NCI-H82 treated with DMSO at 0.1 percent for 48 hours (cell line): ENCODE results near the gene TM4SF4.

Experiments
- DNase-seq: peaks from one replicate; lab custom pipeline; 2025; ENCODE audit not compliant: unreplicated experiment; lab: John Stamatoyannopoulos, UW

The TM4SF4 gene

DNA sequence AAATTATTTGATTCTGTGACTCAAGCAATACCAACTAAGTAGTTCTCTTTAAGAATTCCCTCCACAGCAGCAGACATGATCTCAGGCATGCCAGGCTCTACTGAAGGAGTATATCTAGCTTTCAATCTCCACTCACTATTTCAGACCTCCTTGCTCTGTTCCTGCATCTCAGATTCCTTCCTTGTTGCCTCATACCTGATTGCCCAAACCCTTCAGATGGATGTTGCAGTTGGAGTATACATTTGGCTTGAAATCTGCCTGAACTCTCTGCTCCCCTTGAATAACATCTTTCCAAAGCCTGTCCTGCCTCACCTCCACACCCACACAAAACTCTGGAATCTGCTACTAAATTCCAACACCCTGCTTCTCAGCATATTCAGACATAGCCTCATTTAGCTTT is 19.8 kb upstream of the TM4SF4 start:
- no peak for DNase-seq

GRCh38 chr3:149455366-149455765 is 19.1 kb upstream of the TM4SF4 start:
- DNase-seq = no peak

- DNase-seq = no peak
Measured at GRCh38 chr3:149455989-149456388, 18.5 kb upstream of the TM4SF4 start.

GRCh38 chr3:149459491-149460059 is 14.9 kb upstream of the TM4SF4 start:
- DNase-seq = no peak

DNA sequence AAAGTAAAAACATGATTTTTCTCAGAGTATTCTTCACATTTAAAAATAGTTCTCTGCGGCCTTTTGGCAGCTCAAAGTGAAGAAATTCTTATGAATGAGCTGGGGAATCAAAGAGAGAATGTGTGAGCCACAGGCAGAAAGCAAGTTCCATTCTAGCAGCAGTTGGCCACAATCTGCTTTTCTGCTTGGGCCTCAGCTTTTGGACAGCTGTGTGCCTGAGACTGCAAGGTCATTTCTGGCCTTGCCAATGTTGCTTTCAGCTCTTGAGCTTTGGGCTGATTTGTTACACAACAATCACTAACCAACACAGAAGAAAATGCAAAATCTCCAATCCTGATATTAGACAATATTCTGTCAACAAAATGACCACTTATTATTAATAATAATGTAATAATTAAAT is 14.4 kb upstream of the TM4SF4 start:
- DNase-seq = no peak

- no peak for DNase-seq
Measured at GRCh38 chr3:149462051-149462450, 12.4 kb upstream of the TM4SF4 start.

DNA sequence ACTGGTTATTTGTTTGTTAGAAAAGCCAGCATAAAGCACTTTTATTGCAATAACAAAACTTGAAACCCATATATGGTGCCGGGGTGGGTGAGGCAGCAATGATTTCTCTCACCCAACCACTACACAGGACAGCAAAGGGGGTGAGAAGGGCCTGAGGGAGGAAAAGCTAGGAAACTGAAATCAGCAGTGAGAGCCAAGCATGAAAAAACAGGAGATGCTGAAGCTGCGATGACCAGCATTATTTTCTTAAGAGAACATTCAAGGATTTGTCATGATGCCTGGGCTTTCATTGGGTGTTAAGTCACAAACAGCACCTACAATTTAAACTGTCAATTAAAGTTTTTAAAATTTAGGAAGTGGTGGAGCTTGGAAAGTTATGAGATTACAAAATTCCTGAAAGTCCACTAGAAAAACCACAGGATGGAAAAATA is 11.9 kb upstream of the TM4SF4 start:
- DNase-seq = no peak

DNA sequence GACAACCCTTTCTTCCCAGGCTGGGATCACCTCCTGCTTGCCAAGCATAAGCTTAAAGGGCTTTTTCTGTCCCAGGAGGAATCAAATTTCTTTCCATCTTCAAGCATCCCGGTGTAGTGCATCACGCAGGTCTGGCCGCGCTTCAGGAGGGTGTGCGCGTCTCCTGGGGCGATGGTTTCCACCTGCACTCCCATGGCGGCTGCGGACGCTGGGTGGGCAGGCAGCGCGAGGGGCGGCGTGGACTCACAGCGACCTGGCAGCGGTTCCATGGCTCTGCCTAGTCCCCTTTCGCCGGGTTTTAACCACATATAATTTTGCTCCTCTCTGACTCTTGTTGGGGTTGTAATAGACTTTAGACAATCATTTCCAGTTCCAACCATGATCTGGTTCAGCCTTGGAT is 10.6 kb upstream of the TM4SF4 start:
- no peak for DNase-seq

DNA sequence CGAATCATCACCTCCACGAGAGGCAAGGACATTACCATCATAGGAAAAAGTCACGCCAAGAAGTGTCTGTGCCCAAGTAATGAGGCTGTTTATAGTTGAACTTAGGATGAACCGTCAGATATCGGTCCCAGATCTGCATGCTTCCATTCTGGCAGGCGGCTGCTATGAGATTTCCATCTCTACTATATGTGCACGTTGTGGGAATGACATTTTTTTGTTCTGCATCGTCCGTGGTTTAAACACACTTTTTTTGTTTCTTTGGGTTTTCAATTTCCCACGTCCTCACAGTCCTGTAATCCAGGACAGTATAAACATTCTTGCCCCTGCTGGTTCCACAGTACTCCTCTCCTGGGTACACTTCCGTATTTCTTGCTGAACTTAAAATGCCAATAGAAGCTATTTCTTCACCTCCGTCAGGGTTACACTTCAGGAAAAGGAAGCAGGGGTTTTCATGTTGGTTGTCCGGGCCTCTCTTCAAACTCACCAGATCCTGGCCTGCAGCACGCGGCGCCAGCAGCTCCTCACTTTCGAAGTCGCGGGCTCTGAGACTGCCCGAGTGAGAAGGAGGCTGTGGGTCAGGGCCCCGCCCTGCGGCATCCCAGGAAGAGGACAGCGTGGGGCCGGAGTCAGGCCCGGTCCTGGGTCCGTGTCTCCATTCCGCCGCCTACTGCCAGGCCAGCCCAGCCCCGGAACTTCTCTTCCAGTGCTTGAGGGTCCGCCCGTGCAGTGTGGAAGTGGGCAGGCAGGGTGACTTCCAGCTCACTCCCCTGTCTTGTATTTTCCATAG is 9.8 kb upstream of the TM4SF4 start:
- no peak for DNase-seq

GRCh38 chr3:149465351-149465883 is 9.1 kb upstream of the TM4SF4 start:
- DNase-seq = no peak

GRCh38 chr3:149466192-149466591 is 8.3 kb upstream of the TM4SF4 start:
- no peak for DNase-seq

- no peak for DNase-seq
Measured at GRCh38 chr3:149468504-149469212, 5.8 kb upstream of the TM4SF4 start.

GRCh38 chr3:149470381-149470780 is 4.1 kb upstream of the TM4SF4 start:
- DNase-seq = no peak

DNA sequence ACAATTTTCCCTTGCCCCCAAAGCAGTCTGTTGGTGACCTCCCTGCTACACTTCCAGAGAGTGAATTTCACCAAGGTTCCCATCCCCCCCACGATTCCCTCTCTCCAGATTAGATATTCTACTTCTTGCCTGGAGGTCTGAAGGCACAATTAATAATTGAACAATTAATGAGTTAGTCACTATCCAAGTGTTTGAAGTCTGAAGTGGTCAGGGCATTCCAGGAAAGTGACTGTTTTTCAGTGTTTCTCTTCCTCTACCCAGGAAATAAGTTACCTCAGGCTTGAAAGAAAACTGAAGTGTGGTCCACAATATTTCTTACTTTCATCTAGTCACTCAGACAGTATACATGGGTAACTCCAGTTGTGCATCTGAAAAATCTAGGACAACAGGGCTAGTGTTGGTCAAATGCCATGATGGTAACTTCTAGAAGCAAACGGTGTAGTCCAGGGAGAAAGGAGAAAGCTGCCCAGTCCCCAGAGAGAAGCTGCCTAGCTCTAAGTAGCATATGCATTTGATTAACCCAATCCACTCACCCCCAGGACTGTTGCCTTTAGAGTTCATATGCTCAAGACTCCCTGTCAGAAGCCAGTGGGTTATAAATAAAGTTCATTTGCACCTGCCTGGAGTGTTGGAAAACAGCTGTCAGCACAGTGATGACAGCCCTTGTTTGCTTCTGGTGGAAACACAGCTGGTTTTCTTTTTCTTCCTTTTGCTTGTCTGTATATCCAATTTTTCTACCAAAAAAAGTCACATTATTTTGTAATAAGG is 2.3 kb upstream of the TM4SF4 start:
- no peak for DNase-seq

GRCh38 chr3:149473357-149474249 is 894 bp upstream of the TM4SF4 start:
- no peak for DNase-seq

GRCh38 chr3:149475451-149476060 is 1.1 kb downstream of the TM4SF4 start:
- no peak for DNase-seq

- DNase-seq = no peak
Measured at GRCh38 chr3:149476225-149476624, 1.7 kb downstream of the TM4SF4 start.

DNA sequence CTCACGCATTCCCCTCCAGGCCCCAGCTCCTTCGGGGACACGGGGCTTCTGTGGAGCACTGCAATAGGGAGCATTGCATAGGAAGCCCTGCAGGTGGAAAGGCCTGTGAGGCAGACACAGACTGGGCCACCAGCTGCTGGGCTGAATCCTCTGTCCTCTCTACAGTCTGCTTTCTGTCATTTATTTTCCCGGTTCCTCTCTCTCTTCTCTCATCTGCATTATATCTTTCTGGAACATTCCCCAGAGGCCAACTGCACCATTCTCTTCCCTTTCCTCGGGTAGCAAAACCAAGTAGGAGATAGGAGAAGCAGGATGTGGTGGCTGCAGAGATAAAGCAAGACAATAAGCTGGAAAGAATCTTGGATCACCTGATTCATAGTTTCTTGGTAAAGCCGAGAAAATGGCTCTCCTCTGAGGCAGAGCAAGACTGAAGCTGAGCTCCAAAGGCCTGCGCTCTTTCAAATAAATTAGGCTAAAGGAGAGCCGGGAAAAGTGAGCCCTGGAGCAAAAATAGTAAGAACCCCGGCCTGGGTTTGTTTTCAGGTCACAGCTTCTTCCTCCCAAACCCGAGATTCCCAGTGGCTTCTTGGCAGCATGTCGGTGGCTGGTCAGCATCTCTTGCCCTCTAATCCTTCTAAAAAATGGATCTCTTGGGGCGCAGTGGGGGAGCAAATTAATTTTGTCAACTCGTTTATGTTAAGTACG is 5.3 kb downstream of the TM4SF4 start:
- no peak for DNase-seq

GRCh38 chr3:149480326-149481017 is 6.0 kb downstream of the TM4SF4 start:
- DNase-seq = peak; percentile 28
